Measurements from ENCODE around the gene B4GALT4. TPM values are rescaled to one million over a fixed set of nuclear protein-coding genes. Genes with fewer than 3 reads are reported as not detected.

The B4GALT4 gene
- total RNA-seq, 1 experiment from 2014 or later: 18.3 TPM

DNA sequence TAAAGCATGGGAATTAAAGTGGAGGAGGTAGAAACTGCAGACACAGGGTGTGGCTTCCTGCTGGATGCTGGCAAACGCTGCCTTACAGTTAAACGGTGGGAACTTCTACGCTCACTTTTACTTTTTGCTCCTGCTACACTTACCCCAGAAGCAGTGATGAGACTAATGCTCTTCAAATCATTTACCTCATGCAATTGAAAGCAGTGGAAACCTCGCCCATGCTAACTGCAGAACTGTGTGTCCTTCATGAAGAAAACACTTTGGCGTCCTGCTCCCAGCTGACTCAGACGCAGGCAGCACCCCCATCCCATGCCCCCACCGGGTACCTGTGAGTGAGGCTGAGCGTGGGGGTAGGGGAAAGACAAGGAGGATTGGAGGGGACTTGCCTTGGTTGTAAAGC lies 35.5 kb downstream of the B4GALT4 start:
- Mint-ChIP-seq H3K4me3 (ENCODE audit: unreplicated experiment) (no peak overlapping the region), H3K27ac (ENCODE audit: low read depth, unreplicated experiment) (no peak overlapping the region), H3K9me3 (ENCODE audit: unreplicated experiment) (no peaks in the 10 kb centered on the region), H3K27me3 (ENCODE audit: insufficient read depth, unreplicated experiment) (no peaks in the 10 kb centered on the region), H3K36me3 (ENCODE audit: insufficient read depth, unreplicated experiment) (peaks cover 7% of the 10 kb centered on the region), H3K4me1 (ENCODE audit: insufficient read depth, unreplicated experiment) (peaks cover 22% of the 10 kb centered on the region)
- DNase-seq (ENCODE audit: unreplicated experiment): no peak
- ChIA-PET CTCF (interaction anchor here (0.6 to 2.3 kb wide), 6 partner anchors 12 to 323 kb away, joined by 3 to 12 read pairs (median 6); partner anchors contain the start of gene TEX55), POLR2A (no interaction called here)
- BruUV-seq (replicated peaks): no TSS peak
- intact Hi-C loops (cut with micrococcal nuclease): no loop called here
- TF ChIP-seq, protein P1, sequence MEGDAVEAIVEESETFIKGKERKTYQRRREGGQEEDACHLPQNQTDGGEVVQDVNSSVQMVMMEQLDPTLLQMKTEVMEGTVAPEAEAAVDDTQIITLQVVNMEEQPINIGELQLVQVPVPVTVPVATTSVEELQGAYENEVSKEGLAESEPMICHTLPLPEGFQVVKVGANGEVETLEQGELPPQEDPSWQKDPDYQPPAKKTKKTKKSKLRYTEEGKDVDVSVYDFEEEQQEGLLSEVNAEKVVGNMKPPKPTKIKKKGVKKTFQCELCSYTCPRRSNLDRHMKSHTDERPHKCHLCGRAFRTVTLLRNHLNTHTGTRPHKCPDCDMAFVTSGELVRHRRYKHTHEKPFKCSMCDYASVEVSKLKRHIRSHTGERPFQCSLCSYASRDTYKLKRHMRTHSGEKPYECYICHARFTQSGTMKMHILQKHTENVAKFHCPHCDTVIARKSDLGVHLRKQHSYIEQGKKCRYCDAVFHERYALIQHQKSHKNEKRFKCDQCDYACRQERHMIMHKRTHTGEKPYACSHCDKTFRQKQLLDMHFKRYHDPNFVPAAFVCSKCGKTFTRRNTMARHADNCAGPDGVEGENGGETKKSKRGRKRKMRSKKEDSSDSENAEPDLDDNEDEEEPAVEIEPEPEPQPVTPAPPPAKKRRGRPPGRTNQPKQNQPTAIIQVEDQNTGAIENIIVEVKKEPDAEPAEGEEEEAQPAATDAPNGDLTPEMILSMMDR (IDR thresholded peaks at IDR 0.05; ENCODE audit: unreplicated experiment): no peak

DNA sequence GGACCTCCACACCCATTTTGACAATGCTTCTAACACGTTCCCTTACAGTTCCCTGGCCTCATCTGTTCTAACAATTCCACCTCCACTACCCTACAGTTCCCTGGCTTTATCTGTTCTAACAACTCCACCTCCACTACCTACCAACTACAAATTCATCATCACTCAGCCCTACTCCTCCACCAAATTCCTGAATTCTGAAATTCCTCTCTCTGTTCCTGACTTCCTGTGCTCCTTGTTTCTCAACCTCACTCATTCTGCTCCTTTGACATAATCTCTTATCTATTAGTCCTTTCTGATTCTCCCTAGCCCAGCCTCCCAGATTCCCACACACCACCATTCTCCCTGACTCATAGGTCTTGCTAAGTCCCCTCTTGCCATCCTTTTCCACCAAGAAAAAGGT lies 44.8 kb downstream of the B4GALT4 start:
- Mint-ChIP-seq H3K27ac (ENCODE audit: low read depth, unreplicated experiment) (no peak overlapping the region), H3K36me3 (ENCODE audit: insufficient read depth, unreplicated experiment) (no peaks in the 10 kb centered on the region), H3K27me3 (ENCODE audit: insufficient read depth, unreplicated experiment) (no peaks in the 10 kb centered on the region), H3K4me3 (ENCODE audit: unreplicated experiment) (no peak overlapping the region), H3K4me1 (ENCODE audit: insufficient read depth, unreplicated experiment) (peaks cover 5% of the 10 kb centered on the region), H3K9me3 (ENCODE audit: unreplicated experiment) (no peaks in the 10 kb centered on the region)
- no TSS peak for BruUV-seq (replicated peaks)
- intact Hi-C loops (cut with micrococcal nuclease): no loop called here
- no peak for DNase-seq (ENCODE audit: unreplicated experiment)
- CTCF ChIA-PET: no interaction called here
- TF ChIP-seq, protein P1 (IDR thresholded peaks at IDR 0.05; ENCODE audit: unreplicated experiment): no peak
- POLR2A ChIA-PET: no interaction called here

DNA sequence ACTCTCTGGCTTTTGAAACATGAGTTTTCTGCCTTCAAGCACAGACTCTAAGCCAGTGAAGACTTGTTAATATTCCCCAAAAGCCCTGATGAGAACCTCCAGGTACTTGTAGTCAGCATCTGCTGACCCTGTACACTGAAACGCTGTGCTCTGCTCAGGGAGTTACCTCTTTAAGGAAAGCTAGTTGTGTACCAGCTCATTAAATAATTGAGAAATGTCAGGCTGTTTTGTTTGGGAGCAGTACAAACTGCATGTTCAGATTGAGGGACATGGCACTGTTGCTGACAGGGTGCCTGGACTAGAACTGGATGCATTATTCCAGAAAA lies 45.6 kb downstream of the B4GALT4 start:
- CTCF ChIA-PET: no interaction called here
- Mint-ChIP-seq H3K36me3 (ENCODE audit: insufficient read depth, unreplicated experiment) (no peaks in the 10 kb centered on the region), H3K4me1 (ENCODE audit: insufficient read depth, unreplicated experiment) (peaks cover 5% of the 10 kb centered on the region), H3K27me3 (ENCODE audit: insufficient read depth, unreplicated experiment) (no peaks in the 10 kb centered on the region), H3K9me3 (ENCODE audit: unreplicated experiment) (no peaks in the 10 kb centered on the region), H3K27ac (ENCODE audit: low read depth, unreplicated experiment) (no peak overlapping the region), H3K4me3 (ENCODE audit: unreplicated experiment) (no peak overlapping the region)
- BruUV-seq (replicated peaks): no TSS peak
- intact Hi-C loops (cut with micrococcal nuclease): no loop called here
- TF ChIP-seq, protein P1 (IDR thresholded peaks at IDR 0.05; ENCODE audit: unreplicated experiment): no peak
- no peak for DNase-seq (ENCODE audit: unreplicated experiment)
- POLR2A ChIA-PET: interaction anchor here (0.7 kb wide), 1 partner anchor 803 kb away, joined by 3 read pairs; no protein-coding TSS in a partner anchor

DNA sequence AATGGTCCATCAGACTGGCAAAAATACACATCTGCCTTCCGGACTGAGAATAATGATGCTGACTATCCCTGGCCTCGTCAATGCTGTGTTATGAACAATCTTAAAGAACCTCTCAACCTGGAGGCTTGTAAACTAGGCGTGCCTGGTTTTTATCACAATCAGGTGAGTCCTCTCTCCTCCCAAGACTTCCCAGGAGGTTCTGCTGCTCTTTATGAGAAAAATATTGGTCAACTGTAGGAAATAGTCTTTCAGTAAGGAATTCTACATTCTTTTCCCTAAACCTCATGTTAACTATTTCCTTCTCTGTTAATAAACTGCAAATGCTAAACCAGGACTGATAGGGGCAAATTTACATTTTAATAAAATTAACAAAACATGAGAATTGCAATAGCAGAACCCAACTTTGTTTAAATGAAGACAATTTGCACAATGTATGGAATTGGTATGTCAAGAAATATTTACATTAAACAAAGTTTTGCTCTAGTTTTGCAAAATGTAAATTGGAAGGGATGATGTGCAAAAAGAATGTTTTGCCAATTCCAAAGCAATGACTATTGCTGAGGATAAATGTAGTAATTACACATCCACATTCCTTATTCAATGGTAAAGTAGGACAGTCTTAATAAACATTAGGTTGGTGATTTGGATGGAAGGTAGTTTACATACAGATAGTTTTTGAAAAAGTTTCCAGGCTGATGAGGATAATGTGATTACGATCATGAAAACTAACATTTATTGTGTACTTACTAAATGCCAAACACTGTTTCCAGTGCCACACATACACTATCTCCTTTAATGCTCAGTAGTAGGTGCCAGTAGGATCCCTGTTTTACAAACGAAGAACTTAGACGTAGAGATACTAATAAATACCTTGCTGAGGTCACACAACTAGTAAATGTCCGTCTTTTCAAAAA lies 46.2 kb downstream of the B4GALT4 start:
- CTCF ChIA-PET: interaction anchor here (0.7 kb wide), 1 partner anchor 1828 kb away, joined by 3 read pairs; no protein-coding TSS in a partner anchor
- POLR2A ChIA-PET: interaction anchor here (0.7 kb wide), 1 partner anchor 802 kb away, joined by 3 read pairs; no protein-coding TSS in a partner anchor
- TF ChIP-seq, protein P1 (IDR thresholded peaks at IDR 0.05; ENCODE audit: unreplicated experiment): no peak
- Mint-ChIP-seq H3K27ac (ENCODE audit: low read depth, unreplicated experiment) (no peak overlapping the region), H3K27me3 (ENCODE audit: insufficient read depth, unreplicated experiment) (no peaks in the 10 kb centered on the region), H3K4me1 (ENCODE audit: insufficient read depth, unreplicated experiment) (peaks cover 5% of the 10 kb centered on the region), H3K9me3 (ENCODE audit: unreplicated experiment) (no peaks in the 10 kb centered on the region), H3K36me3 (ENCODE audit: insufficient read depth, unreplicated experiment) (no peaks in the 10 kb centered on the region), H3K4me3 (ENCODE audit: unreplicated experiment) (no peak overlapping the region)
- no peak for DNase-seq (ENCODE audit: unreplicated experiment)
- BruUV-seq (replicated peaks): no TSS peak
- intact Hi-C loops (cut with micrococcal nuclease): no loop called here

All from MCF 10A (cell line).